ENCODE measurements around the gene ZNF414. TPM values are rescaled to one million over a fixed set of nuclear protein-coding genes. Genes with fewer than 3 reads are reported as not detected.
A peak's percentile ranks its signal among the peaks of the same experiment; 100 is the strongest.

Gene ZNF414
- polyA plus RNA-seq, 2 of the 4 experiments (the other 2 are of a cell fraction), result 2.8 to 22.1 TPM

GRCh38 chr19:8461891-8462290 is 52.1 kb downstream of the ZNF414 start:
- no peak for DNase-seq (ENCODE audit: low read depth in 1 of 2, low spot score in 1 of 2)
- CTCF ChIA-PET, result interaction anchor here (1.2 to 2.1 kb wide), 3 partner anchors 42 to 108 kb away, joined by 4 to 6 read pairs (median 6); partner anchors contain the start of gene MARCHF2
- 91% methylated on average over 14 of the region's 14 CpGs for WGBS (ENCODE audit: missing lambda C conversion rate)
- FAIRE-seq, result no peak
- no peak overlapping the region for H3K4me3 ChIP-seq
- H3K27ac ChIP-seq, result no peak overlapping the region
- H3K4me1 ChIP-seq, result peaks cover 47% of the 10 kb centered on the region
- POLR2A ChIA-PET, result no interaction called here
- H3K4me2 ChIP-seq, result no peak overlapping the region
- H3K9me3 ChIP-seq, result no peaks in the 10 kb centered on the region
- TF ChIP-seq HMGXB4 (CRISPR knock-in tag; IDR thresholded peaks at IDR 0.05; ENCODE audit: borderline replicate concordance) (no peak), NFE2L2 (conservative IDR thresholded peaks at IDR 0.05; ENCODE audit: low read length) (no peak), ZNF302 (CRISPR knock-in tag; IDR thresholded peaks at IDR 0.05) (no peak), ZFP36 (IDR thresholded peaks at IDR 0.05; ENCODE audit: borderline replicate concordance, partially characterized antibody) (no peak), REST (IDR thresholded peaks at IDR 0.05) (no peak)
- ATAC-seq, result no peak

GRCh38 chr19:8461376-8461775 is 52.6 kb downstream of the ZNF414 start:
- ChIA-PET POLR2A (no interaction called here), CTCF (interaction anchor here (2.1 kb wide), 1 partner anchor 49 kb away, joined by 6 read pairs; the partner anchor contains the start of gene MARCHF2)
- Histone ChIP-seq H3K9me3 (no peaks in the 10 kb centered on the region), H3K4me2 (peak overlapping the region; percentile 73; the same call in 2 of the 3 replicates), H3K27ac (peak overlapping the region in 1 of 2 experiments; percentile 52; a peak in 1 of 6 replicates), H3K4me1 (peaks cover 51% of the 10 kb centered on the region), H3K4me3 (no peak overlapping the region)
- no peak for FAIRE-seq
- WGBS (ENCODE audit: missing lambda C conversion rate), result 97% methylated on average over 3 of the region's 4 CpGs
- TF ChIP-seq HES2 (IDR thresholded peaks at IDR 0.05) (no peak), MAFK (IDR thresholded peaks at IDR 0.05; ENCODE audit: partially characterized antibody) (no peak), POLR2AphosphoS2 (conservative IDR thresholded peaks at IDR 0.05; ENCODE audit: low read length) (no peak), RNF2 (IDR thresholded peaks at IDR 0.05; ENCODE audit: borderline replicate concordance, low read depth) (no peak), REST (IDR thresholded peaks at IDR 0.05) (no peak), HOXA7 (CRISPR knock-in tag; IDR thresholded peaks at IDR 0.05) (no peak), RFX5 (IDR thresholded peaks at IDR 0.05) (no peak), FOSB (CRISPR knock-in tag; IDR thresholded peaks at IDR 0.05) (no peak), ZFP36 (IDR thresholded peaks at IDR 0.05; ENCODE audit: borderline replicate concordance, partially characterized antibody) (no peak), RCOR1 (IDR thresholded peaks at IDR 0.05; ENCODE audit: low read depth, low read length) (no peak), BCL3 (IDR thresholded peaks at IDR 0.05) (no peak), EHMT2 (IDR thresholded peaks at IDR 0.05; ENCODE audit: low read depth) (no peak), HOXB13 (CRISPR knock-in tag; IDR thresholded peaks at IDR 0.05; ENCODE audit: low read depth) (no peak), MYC (IDR thresholded peaks at IDR 0.05; ENCODE audit: borderline replicate concordance, low read length) (no peak), CHD4 (IDR thresholded peaks at IDR 0.05; ENCODE audit: borderline replicate concordance) (no peak), TP53 (CRISPR knock-in tag; IDR thresholded peaks at IDR 0.05) (no peak), CHD2 (IDR thresholded peaks at IDR 0.05; ENCODE audit: low read length, partially characterized antibody) (no peak), USF2 (IDR thresholded peaks at IDR 0.05) (no peak), ELK1 (IDR thresholded peaks at IDR 0.05; ENCODE audit: low read depth, low read length) (no peak), PHF8 (IDR thresholded peaks at IDR 0.05; ENCODE audit: borderline replicate concordance, low read depth) (no peak)
- DNase-seq (ENCODE audit: low read depth in 1 of 2, low spot score in 1 of 2), result no peak
- no peak for ATAC-seq

Measured in A549 (cell line).